OCI-LY1 (cell line): ENCODE data around the gene LUC7L2.

Experiments
- CTCF ChIP-seq: fragments of 200-600 bp; sonication (generic), shearing (Covaris generic); IDR thresholded peaks from 2 replicates; pipeline ENCODE4 v1.5.1; 2017; ENCODE audit warnings: mild to moderate bottlenecking, antibody characterized with exemption, low read length, moderate library complexity, mixed read lengths
- EZH2 ChIP-seq: fragments of 200-600 bp; sonication (generic), shearing (Covaris generic); IDR thresholded peaks from 2 replicates; pipeline ENCODE4 v1.8.0; 2017; ENCODE audit warnings: borderline replicate concordance, mixed run types, mild to moderate bottlenecking, antibody characterized with exemption, low read length, moderate library complexity, mixed read lengths

- no peak for TF ChIP-seq CTCF
- no peak for TF ChIP-seq EZH2
Measured at GRCh38 chr7:139359366-139360209, at the start of gene LUC7L2.
